Neural crest cell (in vitro differentiated cells): ENCODE results near the gene CLCN3. TPM values are rescaled to one million over a fixed set of nuclear protein-coding genes. Genes with fewer than 3 reads are reported as not detected.
A peak's percentile ranks its signal among the peaks of the same experiment; 100 is the strongest.

Experiments
- DNase-seq: peaks from one replicate; pipeline ENCODE4 v3.0.0; 2021; ENCODE audit warnings: low read depth, mixed read lengths, low spot score
- H3K27ac Mint-ChIP-seq: one replicate; pipeline ENCODE4 v1.8.0; 2021; ENCODE audit warnings: mild to moderate bottlenecking, mixed read lengths; ENCODE audit not compliant: unreplicated experiment
- H3K27me3 Mint-ChIP-seq: 2 replicates; pipeline ENCODE4 v1.8.0; 2021; ENCODE audit warnings: low read depth, mild to moderate bottlenecking, mixed read lengths
- H3K36me3 Mint-ChIP-seq: 2 replicates; pipeline ENCODE4 v1.8.0; 2021; ENCODE audit warnings: low read depth, mild to moderate bottlenecking, mixed read lengths
- H3K4me1 Mint-ChIP-seq: 2 replicates; pipeline ENCODE4 v1.8.0; 2021; ENCODE audit warnings: mixed read lengths
- H3K4me3 Mint-ChIP-seq: one replicate; pipeline ENCODE4 v1.8.0; 2021; ENCODE audit warnings: mild to moderate bottlenecking, mixed read lengths
- H3K9me3 Mint-ChIP-seq: 2 replicates; pipeline ENCODE4 v1.8.0; 2021; ENCODE audit warnings: mixed read lengths
- CTCF ChIP-seq: fragments of 200-600 bp; sonication (generic); conservative IDR thresholded peaks from 2 replicates; pipeline ENCODE4 v1.5.0; 2021; ENCODE audit warnings: antibody characterized with exemption, mild to moderate bottlenecking
- total RNA-seq: library from RNA; stranded (reverse); gene quantifications from 2 replicates; pipeline ENCODE4 v1.2.1, GENCODE V29; 2021

The CLCN3 gene
- total RNA-seq, 1 donor from 2014 or later: 38.0 TPM

GRCh38 chr4:169612871-169613859 is 7.2 kb upstream of the CLCN3 start:
- peaks cover 30% of the 10 kb centered on the region for H3K4me1 Mint-ChIP-seq
- TF ChIP-seq CTCF: peak; percentile 82
- H3K9me3 Mint-ChIP-seq: no peaks in the 10 kb centered on the region
- peak overlapping the region; percentile 100 for H3K4me3 Mint-ChIP-seq
- H3K27ac Mint-ChIP-seq: peak overlapping the region; percentile 99
- no peaks in the 10 kb centered on the region for H3K27me3 Mint-ChIP-seq
- DNase-seq: peak; percentile 64
- no peaks in the 10 kb centered on the region for H3K36me3 Mint-ChIP-seq

DNA sequence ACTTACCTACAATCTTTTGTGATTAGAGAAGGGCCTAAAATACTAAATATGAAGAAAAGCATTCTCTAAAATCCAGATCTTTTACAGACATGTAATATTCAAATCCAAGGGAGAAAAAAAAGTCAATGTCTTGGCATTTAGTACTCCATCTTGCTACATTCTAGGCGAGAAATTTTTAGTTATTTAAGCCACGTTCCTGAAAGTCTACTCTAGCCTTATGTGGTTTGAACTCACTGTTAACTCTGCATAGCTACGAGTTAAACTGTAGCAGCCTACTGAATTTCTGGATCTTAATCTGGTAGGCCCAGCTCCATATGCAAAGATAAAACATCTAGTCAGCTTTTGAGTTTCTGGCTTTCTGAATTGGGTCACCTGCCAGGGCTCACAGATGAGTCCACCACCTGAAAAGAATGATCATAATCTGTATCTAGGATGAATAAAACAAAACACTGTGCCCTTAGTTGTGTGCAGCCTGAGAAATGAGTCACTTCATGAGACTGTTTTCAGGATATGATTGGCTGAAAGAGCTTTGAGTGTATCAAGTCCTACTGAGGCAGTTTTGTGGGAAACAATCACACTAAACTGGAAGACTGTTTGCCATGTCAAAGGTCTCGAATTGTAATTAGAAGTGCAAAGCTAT is 4.8 kb upstream of the CLCN3 start:
- no peaks in the 10 kb centered on the region for H3K27me3 Mint-ChIP-seq

GRCh38 chr4:169616846-169617245 is 3.5 kb upstream of the CLCN3 start:
- Mint-ChIP-seq H3K4me1 (peaks cover 38% of the 10 kb centered on the region), H3K9me3 (no peaks in the 10 kb centered on the region), H3K4me3 (peak overlapping the region; percentile 20), H3K27ac (no peak overlapping the region), H3K36me3 (no peaks in the 10 kb centered on the region), H3K27me3 (no peaks in the 10 kb centered on the region)
- TF ChIP-seq CTCF: no peak
- no peak for DNase-seq

More for the DNA sequence above, 4.8 kb upstream of the CLCN3 start:
- Mint-ChIP-seq H3K27ac (no peak overlapping the region), H3K36me3 (no peaks in the 10 kb centered on the region), H3K9me3 (no peaks in the 10 kb centered on the region), H3K4me1 (peaks cover 40% of the 10 kb centered on the region), H3K4me3 (peak overlapping the region; percentile 45)
- TF ChIP-seq CTCF: no peak
- DNase-seq: no peak

DNA sequence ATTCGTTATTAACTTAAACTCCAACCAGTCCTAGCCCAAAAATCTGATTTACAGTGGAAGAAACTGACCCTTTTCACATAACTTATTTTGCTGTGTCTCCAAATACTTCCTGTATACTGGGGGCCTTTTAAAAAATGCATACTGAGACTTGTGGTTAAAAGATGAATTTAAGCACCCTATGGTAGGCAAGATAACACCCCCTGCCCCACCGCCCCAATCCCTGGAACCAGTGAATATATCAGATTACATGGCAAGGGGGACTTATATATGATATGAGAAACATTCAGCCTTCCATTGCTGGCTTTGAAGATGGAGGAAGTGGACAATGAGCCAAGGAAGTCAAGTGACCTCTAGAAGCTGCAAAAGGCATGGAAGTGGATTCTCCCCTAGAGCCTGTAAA is 3.1 kb upstream of the CLCN3 start:
- Mint-ChIP-seq H3K4me1 (peaks cover 38% of the 10 kb centered on the region), H3K4me3 (peak overlapping the region; percentile 20), H3K27me3 (no peaks in the 10 kb centered on the region), H3K9me3 (no peaks in the 10 kb centered on the region), H3K27ac (no peak overlapping the region), H3K36me3 (no peaks in the 10 kb centered on the region)
- no peak for DNase-seq
- no peak for TF ChIP-seq CTCF

DNA sequence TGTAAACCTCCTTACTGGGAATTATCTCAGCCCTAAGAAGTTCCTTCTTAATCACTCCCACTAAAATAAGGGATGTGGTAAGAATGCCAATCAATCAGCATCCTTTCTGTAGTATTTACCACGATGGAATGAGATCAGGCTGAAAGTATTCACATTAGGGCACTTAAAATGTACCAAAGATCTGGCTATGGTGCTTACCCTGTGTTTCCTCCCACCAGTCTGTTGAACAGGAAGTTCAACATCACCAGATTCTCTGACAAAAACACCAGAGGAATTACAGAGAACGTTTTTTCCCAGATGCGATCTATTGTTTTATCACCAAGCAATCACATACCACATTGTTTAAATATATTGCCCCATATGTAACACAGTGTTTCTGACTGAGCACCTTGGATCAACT is 2.1 kb upstream of the CLCN3 start:
- Mint-ChIP-seq H3K4me1 (peaks cover 37% of the 10 kb centered on the region), H3K27ac (no peak overlapping the region)

More for the DNA sequence above, 2.1 kb upstream of the CLCN3 start:
- Mint-ChIP-seq H3K36me3 (no peaks in the 10 kb centered on the region), H3K4me3 (peak overlapping the region; percentile 99), H3K27me3 (no peaks in the 10 kb centered on the region), H3K9me3 (no peaks in the 10 kb centered on the region)
- DNase-seq: no peak
- TF ChIP-seq CTCF: no peak
